ENCODE measurements around the gene CHAD. TPM values are rescaled to one million over a fixed set of nuclear protein-coding genes. Genes with fewer than 3 reads are reported as not detected.

CHAD gene
- polyA plus RNA-seq, 1 of the 3 experiments (the other 2 are of a cell fraction): not detected

DNA sequence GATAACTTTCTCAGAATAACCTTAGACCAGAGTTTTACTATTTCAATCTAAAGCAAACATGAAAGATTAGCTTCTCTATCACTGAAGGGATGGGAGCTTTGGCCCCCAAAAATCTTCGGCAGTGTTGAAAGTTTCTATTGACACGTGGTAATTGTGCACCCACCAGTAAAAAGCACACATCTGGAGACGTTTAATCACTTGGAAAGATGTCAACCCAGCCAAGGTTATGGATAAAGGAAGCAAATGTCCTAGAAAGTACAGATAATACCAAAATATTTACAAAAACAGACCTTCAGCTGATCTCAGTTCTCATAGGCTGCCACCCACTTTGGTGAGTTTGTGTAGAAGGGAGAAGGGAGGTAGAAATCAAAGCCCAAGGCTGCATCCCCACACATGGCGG, 44.8 kb upstream of the CHAD start:
- DNase-seq: no peak
- ChIA-PET CTCF (no interaction called here), POLR2A (no interaction called here)
- H3F3A ChIP-seq (replicated peaks; ENCODE audit: insufficient read depth): no peaks in the 10 kb centered on the region
- no peak overlapping the region for H3K4me2 ChIP-seq
- no peaks in the 10 kb centered on the region for H3K36me3 ChIP-seq (replicated peaks in 1 of 2; ENCODE audit: control insufficient read depth in 1 of 2, insufficient read depth in 2 of 2, low read length in 1 of 2)
- no peaks in the 10 kb centered on the region for H3K9me3 ChIP-seq
- TF ChIP-seq FOXM1 (IDR thresholded peaks at IDR 0.05; ENCODE audit: low read depth) (no peak), FOXJ3 (CRISPR knock-in tag; IDR thresholded peaks at IDR 0.05) (no peak)
- TF ChIP-seq, protein P1, sequence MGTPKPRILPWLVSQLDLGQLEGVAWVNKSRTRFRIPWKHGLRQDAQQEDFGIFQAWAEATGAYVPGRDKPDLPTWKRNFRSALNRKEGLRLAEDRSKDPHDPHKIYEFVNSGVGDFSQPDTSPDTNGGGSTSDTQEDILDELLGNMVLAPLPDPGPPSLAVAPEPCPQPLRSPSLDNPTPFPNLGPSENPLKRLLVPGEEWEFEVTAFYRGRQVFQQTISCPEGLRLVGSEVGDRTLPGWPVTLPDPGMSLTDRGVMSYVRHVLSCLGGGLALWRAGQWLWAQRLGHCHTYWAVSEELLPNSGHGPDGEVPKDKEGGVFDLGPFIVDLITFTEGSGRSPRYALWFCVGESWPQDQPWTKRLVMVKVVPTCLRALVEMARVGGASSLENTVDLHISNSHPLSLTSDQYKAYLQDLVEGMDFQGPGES (IDR thresholded peaks at IDR 0.05; ENCODE audit: low read depth, low read length): no peak
- 72% methylated on average over 4 of the region's 4 CpGs for WGBS (ENCODE audit: low lambda C conversion rate)
- no peak overlapping the region for H3K9ac ChIP-seq
- peaks cover 0 to 10% of the 10 kb centered on the region in 2 experiments; a peak in 1 of 4 replicates for H3K4me1 ChIP-seq (ENCODE audit: control insufficient read depth in 1 of 2, insufficient read depth in 2 of 2, low read depth in 1 of 2, low read length in 1 of 2)
- no peaks in the 10 kb centered on the region for H4K20me1 ChIP-seq (ENCODE audit: insufficient read depth)
- no peak overlapping the region for H3K4me3 ChIP-seq (ENCODE audit: low read depth in 2 of 2, low read length in 1 of 2)
- no peak overlapping the region for H3K27ac ChIP-seq (ENCODE audit: low read depth in 2 of 2, low read length in 1 of 2)
- no peaks in the 10 kb centered on the region for H3K27me3 ChIP-seq (ENCODE audit: insufficient read depth)
- no peaks in the 10 kb centered on the region for H3K79me2 ChIP-seq (ENCODE audit: insufficient read depth)
- no peak overlapping the region for H2AFZ ChIP-seq (ENCODE audit: low read depth)
- H3K9me2 ChIP-seq: no peaks in the 10 kb centered on the region

DNA sequence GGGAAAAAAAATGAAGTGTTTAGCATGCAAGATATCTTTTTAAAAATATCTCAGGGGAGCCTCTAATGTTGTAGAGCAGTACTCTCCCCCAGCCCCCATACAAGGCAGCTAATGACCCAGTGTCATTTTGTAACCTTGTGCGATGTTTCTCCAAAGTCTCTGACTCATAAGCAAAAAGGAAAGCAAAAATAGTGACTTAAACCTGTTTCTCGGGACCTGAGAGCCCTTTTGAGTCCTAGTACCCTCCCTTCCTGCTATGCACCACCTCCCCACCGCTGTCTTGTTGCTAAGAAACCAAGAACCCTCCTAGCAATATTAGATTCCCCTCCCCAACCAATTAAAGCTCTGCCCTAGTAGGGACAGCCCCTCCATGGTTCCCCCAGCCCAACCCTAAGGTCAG, 42.4 kb upstream of the CHAD start:
- H3K9ac ChIP-seq: no peak overlapping the region
- DNase-seq: no peak
- no peak overlapping the region for H3K27ac ChIP-seq (ENCODE audit: low read depth in 2 of 2, low read length in 1 of 2)
- H3F3A ChIP-seq (replicated peaks; ENCODE audit: insufficient read depth): no peaks in the 10 kb centered on the region
- no peaks in the 10 kb centered on the region for H3K27me3 ChIP-seq (ENCODE audit: insufficient read depth)
- H3K4me3 ChIP-seq (ENCODE audit: low read depth in 2 of 2, low read length in 1 of 2): no peak overlapping the region
- no peaks in the 10 kb centered on the region for H3K9me3 ChIP-seq
- H2AFZ ChIP-seq (ENCODE audit: low read depth): no peak overlapping the region
- no peaks in the 10 kb centered on the region for H3K36me3 ChIP-seq (replicated peaks in 1 of 2; ENCODE audit: control insufficient read depth in 1 of 2, insufficient read depth in 2 of 2, low read length in 1 of 2)
- 74% methylated on average over 3 of the region's 3 CpGs for WGBS (ENCODE audit: low lambda C conversion rate)
- CTCF ChIA-PET: interaction anchor here (1.0 to 1.9 kb wide), 7 partner anchors 10 to 116 kb away, joined by 3 to 12 read pairs (median 5); no protein-coding TSS in a partner anchor
- H3K4me2 ChIP-seq: no peak overlapping the region
- H3K4me1 ChIP-seq (ENCODE audit: control insufficient read depth in 1 of 2, insufficient read depth in 2 of 2, low read depth in 1 of 2, low read length in 1 of 2): peaks cover 0 to 14% of the 10 kb centered on the region in 2 experiments; a peak in 1 of 4 replicates
- POLR2A ChIA-PET: no interaction called here
- TF ChIP-seq RAD21 (IDR thresholded peaks at IDR 0.05; ENCODE audit: low read length): no peak
- TF ChIP-seq SMC3 (IDR thresholded peaks at IDR 0.05; ENCODE audit: low read depth, low read length): no peak
- TF ChIP-seq, protein P2, sequence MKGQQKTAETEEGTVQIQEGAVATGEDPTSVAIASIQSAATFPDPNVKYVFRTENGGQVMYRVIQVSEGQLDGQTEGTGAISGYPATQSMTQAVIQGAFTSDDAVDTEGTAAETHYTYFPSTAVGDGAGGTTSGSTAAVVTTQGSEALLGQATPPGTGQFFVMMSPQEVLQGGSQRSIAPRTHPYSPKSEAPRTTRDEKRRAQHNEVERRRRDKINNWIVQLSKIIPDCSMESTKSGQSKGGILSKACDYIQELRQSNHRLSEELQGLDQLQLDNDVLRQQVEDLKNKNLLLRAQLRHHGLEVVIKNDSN (IDR thresholded peaks at IDR 0.05; ENCODE audit: borderline replicate concordance, low read depth): no peak
- no peak for TF ChIP-seq CHD2 (IDR thresholded peaks at IDR 0.05; ENCODE audit: low read length, partially characterized antibody)
- no peak for TF ChIP-seq MEF2A (IDR thresholded peaks at IDR 0.05; ENCODE audit: borderline replicate concordance, low read depth)
- no peak for TF ChIP-seq JUND (IDR thresholded peaks at IDR 0.05)
- no peak for TF ChIP-seq FOSL2 (IDR thresholded peaks at IDR 0.05; ENCODE audit: borderline replicate concordance, low read depth)
- no peak for TF ChIP-seq MXI1 (IDR thresholded peaks at IDR 0.05; ENCODE audit: low read depth, low read length)
- TF ChIP-seq YY1 (IDR thresholded peaks at IDR 0.05; ENCODE audit: low read depth): no peak
- TF ChIP-seq, protein P3, sequence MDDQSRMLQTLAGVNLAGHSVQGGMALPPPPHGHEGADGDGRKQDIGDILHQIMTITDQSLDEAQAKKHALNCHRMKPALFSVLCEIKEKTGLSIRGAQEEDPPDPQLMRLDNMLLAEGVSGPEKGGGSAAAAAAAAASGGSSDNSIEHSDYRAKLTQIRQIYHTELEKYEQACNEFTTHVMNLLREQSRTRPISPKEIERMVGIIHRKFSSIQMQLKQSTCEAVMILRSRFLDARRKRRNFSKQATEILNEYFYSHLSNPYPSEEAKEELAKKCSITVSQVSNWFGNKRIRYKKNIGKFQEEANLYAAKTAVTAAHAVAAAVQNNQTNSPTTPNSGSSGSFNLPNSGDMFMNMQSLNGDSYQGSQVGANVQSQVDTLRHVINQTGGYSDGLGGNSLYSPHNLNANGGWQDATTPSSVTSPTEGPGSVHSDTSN (IDR thresholded peaks at IDR 0.05): no peak
- no peak for TF ChIP-seq RXRA (IDR thresholded peaks at IDR 0.05; ENCODE audit: borderline replicate concordance, low read depth)
- TF ChIP-seq FOXJ3 (CRISPR knock-in tag; IDR thresholded peaks at IDR 0.05): no peak
- TF ChIP-seq, protein P4, sequence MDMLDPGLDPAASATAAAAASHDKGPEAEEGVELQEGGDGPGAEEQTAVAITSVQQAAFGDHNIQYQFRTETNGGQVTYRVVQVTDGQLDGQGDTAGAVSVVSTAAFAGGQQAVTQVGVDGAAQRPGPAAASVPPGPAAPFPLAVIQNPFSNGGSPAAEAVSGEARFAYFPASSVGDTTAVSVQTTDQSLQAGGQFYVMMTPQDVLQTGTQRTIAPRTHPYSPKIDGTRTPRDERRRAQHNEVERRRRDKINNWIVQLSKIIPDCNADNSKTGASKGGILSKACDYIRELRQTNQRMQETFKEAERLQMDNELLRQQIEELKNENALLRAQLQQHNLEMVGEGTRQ (IDR thresholded peaks at IDR 0.05; ENCODE audit: borderline replicate concordance, low read depth, low read length): no peak
- TF ChIP-seq, protein P5, sequence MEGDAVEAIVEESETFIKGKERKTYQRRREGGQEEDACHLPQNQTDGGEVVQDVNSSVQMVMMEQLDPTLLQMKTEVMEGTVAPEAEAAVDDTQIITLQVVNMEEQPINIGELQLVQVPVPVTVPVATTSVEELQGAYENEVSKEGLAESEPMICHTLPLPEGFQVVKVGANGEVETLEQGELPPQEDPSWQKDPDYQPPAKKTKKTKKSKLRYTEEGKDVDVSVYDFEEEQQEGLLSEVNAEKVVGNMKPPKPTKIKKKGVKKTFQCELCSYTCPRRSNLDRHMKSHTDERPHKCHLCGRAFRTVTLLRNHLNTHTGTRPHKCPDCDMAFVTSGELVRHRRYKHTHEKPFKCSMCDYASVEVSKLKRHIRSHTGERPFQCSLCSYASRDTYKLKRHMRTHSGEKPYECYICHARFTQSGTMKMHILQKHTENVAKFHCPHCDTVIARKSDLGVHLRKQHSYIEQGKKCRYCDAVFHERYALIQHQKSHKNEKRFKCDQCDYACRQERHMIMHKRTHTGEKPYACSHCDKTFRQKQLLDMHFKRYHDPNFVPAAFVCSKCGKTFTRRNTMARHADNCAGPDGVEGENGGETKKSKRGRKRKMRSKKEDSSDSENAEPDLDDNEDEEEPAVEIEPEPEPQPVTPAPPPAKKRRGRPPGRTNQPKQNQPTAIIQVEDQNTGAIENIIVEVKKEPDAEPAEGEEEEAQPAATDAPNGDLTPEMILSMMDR (IDR thresholded peaks at IDR 0.05): no peak
- no peak for TF ChIP-seq NRF1 (IDR thresholded peaks at IDR 0.05; ENCODE audit: low read depth, low read length)
- no peak for TF ChIP-seq RCOR1 (IDR thresholded peaks at IDR 0.05; ENCODE audit: low read length)
- TF ChIP-seq ELF1 (IDR thresholded peaks at IDR 0.05): no peak
- no peaks in the 10 kb centered on the region for H4K20me1 ChIP-seq (ENCODE audit: insufficient read depth)
- no peaks in the 10 kb centered on the region for H3K79me2 ChIP-seq (ENCODE audit: insufficient read depth)
- H3K9me2 ChIP-seq: no peaks in the 10 kb centered on the region
